A673 (cell line): ENCODE data around the gene ARHGEF1.

Experiments used
- EZH2 ChIP-seq: fragments of 200-600 bp; sonication (generic); IDR thresholded peaks from 2 replicates; pipeline ENCODE4 v1.6.1; 2017; ENCODE audit warnings: borderline replicate concordance, low read depth, mild to moderate bottlenecking, mixed read lengths, antibody characterized with exemption, low read length; ENCODE audit not compliant: poor library complexity, severe bottlenecking
- TF ChIP-seq, protein P1 (sequence below): fragments of 300-800, 200-600 bp; sonication (generic); conservative IDR thresholded peaks from 2 replicates; pipeline ENCODE4 v1.5.1; 2017; ENCODE audit warnings: low read depth, mild to moderate bottlenecking, antibody characterized with exemption, low read length, moderate library complexity, mixed read lengths

DNA sequence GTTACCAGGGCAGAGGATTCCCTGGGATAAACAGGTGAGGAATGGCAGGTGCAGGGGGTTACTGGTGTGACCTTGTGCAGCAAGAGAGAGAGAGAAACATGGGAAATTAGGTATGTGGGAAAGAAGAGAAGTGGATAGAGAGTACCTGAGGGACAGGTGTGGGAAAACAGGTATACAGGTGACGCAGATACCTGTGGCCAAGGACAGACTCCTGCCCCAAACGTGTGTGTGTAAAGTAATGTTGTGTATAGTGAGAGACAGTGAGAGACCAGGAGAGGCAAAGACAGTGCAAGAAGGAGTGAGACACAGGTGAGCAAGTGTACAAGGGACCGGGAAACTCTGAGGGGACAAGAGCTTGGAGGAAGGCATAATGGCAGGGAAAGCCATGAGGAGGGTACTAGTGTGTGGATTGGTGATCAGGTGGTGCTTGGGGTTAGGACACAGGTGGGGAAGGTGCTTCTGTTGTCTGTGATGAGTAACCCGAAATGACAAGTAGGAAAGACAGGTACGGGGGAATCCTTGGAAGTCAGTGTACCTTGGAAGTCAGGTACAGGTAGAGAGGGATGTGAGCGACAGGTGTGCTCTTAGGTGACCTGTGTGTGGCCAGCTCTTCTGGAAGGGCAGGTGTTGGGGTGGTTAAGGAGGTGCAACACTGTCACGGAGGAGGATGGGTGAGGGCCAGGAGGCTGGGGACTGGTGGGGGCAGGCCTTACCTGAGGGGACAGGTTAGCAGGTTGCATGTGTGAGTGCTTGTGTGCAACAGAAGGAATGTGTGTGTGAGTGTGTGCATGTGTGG, 42.4 kb downstream of the ARHGEF1 start:
- TF ChIP-seq, protein P1, sequence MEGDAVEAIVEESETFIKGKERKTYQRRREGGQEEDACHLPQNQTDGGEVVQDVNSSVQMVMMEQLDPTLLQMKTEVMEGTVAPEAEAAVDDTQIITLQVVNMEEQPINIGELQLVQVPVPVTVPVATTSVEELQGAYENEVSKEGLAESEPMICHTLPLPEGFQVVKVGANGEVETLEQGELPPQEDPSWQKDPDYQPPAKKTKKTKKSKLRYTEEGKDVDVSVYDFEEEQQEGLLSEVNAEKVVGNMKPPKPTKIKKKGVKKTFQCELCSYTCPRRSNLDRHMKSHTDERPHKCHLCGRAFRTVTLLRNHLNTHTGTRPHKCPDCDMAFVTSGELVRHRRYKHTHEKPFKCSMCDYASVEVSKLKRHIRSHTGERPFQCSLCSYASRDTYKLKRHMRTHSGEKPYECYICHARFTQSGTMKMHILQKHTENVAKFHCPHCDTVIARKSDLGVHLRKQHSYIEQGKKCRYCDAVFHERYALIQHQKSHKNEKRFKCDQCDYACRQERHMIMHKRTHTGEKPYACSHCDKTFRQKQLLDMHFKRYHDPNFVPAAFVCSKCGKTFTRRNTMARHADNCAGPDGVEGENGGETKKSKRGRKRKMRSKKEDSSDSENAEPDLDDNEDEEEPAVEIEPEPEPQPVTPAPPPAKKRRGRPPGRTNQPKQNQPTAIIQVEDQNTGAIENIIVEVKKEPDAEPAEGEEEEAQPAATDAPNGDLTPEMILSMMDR: no peak
- TF ChIP-seq EZH2: no peak
